GM18909 (cell line): Measurements from ENCODE around the gene FRYL.
"Not testable (repeated sequence)": the region's sequence is repeated elsewhere in the genome, so short reads cannot be mapped to it uniquely, and the experiment has no call there.

Experiments used
- ATAC-seq: cut with Tn5 transposase; IDR thresholded peaks from one replicate; pipeline ENCODE4 v1.9.1; 2021; ENCODE audit warnings: mild to moderate bottlenecking; ENCODE audit not compliant: unreplicated experiment, poor library complexity

FRYL gene

DNA sequence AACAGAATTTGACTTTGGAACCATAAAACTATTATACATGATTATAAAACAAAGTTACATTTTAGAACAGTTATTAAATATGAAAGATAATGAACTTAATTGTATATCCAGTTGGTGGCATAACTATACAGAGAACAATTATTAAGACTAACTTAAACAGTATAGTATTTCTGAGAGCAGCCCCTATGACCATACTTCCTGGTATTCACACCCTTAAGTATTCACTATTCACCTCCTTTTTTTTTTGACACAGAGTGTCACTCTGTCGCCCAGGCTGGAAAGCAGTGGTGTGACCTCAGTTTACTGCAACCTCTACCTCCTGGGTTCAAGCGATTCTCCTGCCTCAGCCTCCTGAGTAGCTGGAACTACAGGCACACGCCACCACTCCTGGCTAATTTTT is 74.5 kb downstream of the FRYL start:
- ATAC-seq, result no peak

DNA sequence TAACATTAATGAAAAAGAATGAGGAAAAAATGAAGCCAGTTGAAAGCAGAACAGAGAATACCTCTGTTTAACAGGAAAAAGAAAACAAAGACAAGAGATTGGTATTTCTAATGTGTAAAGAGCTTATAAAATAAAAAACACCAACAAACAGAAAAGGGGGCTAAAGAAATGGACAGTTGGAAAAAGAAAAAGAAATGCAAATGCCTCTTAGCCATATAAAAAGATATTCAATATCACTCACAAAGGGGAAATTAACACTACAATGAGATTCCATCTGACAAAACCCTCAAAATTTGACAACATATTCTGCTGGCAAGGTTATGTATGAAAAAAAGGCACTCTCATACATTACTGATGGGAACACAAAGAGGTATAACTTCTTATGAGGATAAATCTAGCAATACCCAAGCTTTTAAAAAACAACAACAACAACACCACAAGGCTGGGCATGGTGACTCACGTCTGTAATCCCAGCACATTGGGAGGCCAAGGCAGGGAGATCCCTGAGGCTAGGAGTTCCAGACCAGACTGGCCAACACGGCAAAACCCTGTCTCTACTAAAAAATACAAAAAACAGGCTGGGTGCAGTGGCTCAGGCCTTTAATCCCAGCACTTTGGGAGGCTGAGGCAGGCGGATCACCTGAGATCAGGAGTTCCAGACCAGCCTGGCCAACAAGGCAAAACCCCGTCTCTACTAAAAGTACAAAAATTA is 75.8 kb downstream of the FRYL start:
- ATAC-seq, result no peak

DNA sequence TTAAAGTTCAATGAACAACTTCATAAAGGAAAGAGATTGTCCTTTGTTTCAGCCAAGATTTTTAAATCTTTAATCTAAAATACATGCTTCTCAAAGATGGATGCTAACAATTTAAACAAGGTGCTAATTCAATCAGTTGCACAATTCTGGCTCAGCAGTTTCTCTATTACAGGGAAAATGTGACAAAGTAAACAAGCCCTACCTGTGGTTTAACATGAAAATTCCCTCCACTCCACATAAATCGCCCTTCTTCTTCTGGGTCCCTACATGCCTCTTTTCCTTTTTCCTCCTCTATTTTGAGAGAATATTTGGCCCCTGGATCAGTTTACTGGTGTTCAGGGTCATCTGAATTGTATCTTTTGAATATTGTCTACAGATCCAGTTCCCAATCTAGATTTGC is 80.6 kb downstream of the FRYL start:
- ATAC-seq, result peak; percentile 22

DNA sequence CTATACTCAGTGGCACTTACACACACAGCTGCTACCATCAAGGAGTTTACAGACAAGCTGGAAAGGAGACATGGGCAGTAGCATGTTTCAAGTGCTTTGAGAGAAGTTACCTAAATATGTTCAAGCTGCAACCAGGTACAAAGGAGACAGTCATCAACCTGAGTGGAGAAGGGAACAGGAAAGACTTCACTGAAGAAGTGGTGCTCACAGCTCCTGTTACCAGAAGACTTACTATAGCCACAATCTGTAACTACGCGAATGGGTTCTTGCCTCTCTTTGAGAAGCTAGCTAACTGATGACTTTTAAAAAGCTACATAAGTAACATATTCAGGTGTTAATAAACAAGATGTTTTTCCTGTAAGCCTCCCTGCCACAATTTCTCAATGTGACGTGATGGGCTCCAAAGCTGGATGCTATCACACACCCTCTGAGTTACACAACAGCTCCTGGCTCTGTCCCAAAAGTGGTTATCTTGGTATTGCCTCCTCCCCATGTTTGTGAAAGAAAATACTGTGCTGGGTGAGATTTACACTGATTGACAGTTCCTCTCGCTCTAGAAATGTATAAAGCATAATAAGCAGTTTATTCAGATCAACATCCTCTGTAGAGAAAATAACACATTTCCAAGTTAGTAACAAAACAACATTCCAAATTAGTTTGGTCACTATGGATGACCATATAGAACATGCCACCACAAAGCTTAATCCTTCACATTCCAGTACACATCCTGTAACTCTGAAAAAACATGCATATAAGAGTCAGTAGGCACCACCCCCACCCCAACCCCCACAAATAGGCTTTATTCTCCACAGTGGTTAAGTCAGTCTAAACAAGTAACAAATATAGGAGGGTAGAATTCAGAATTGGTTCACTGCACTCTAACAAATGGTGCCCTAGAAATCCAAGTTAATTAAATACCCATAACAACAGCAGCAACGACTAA is 81.8 kb downstream of the FRYL start:
- ATAC-seq, result no peak

DNA sequence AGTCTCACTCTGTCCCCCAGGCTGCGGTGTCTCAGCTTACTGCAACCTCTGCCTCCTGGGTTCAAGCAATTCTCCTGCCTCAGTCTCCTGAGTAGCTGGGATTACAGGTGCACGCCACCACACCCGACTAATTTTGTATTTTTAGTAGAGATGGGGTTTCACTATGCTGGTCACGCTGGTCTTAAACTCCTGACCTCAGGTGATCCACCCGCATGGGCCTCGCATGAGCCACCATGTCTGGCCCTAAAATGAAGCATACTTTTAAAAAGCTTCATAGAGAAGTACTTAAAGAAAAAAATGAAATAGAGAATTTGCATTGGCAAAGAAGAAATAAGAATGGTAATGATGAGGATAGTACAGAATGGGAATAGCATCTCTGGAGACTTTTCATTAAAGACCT is 82.6 kb downstream of the FRYL start:
- not testable (repeated sequence) for ATAC-seq

DNA sequence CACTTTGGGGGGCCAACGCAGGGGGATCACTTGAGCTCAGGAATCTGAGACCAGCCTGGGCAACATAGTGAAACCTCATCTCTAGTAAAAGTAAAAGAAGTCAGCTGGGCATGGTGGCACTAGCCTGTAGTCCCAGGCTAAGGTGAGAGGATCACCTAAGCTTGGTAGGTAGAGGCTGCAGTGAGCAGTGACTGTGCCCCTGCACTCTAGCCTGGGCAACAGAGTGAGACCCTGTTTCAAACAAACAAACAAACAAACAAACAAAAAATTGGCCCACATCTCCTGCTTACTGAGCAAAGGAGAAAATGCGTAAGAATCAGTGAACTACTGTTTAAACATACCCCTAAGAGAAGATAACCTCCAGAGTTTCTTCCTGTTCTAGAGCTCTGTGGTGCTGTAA is 85.3 kb downstream of the FRYL start:
- ATAC-seq, result no peak

DNA sequence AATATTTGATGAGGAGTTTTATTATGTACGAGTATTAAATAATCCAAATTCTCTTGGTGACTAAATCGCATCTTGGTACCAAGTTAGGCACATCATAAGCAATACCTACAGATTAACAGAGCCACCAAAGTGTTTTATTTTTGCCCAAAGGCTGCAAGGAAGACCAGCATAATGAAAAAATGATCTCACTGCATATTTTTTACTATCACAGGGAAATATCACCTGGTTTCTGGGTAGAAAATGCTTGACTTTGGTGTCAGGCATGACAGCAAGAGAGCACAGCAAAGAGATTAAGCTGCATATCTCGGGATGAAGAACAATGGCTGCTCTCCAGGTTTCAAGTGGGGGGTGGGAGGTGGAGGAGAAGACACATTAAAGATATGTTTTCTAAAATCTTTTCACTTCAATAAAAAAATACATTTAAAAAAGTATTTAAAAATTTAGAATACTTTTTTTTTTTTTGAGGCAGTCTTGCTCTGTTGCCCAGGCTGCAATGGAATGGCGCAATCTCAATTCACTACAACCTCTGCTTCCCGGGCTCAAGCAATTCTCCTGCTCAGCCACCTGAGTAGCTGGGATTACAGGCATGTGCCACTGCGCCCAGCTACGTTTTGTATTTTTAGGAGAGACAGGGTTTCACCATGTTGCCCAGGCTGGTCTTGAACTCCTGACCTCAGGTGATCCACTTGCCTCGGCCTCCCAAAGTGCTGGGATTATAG is 86.1 kb downstream of the FRYL start:
- no peak for ATAC-seq

DNA sequence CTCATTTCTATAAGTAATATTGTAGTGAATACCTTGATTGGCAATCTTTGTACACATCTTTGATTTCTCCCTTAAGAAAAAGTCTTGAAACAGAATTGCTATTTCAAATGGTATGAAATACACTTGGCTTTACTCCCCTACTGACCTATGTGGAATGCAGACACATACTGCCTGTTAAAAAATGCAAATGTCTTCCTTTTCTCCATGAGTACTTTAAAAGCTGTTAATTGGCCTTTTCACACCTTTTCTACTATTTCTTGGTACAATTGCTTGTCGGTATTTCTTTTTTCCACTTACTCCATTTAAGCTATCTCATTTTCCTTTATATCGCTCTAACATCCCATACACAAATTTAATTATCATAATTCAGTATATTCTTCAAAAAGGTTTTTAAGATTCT is 87.2 kb downstream of the FRYL start:
- no peak for ATAC-seq

DNA sequence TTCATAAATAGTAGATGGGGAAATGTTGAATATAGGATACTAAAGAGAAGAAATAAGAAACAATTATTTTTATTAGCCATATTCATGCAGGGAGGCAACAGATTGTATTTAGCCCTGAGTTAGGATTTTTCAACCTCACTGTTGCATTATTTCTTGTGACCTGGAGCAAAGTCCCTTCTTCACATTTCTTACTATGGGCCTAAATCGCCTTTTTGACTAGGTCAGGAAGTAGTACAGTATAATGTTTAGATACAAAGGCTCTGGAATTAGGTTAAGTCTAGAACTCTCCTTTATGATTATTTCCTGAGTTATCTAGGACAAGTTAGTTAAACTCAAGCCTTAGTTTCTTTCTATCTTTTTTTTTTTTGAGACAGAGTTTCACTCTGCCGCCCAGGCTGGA is 88.0 kb downstream of the FRYL start:
- ATAC-seq, result no peak

DNA sequence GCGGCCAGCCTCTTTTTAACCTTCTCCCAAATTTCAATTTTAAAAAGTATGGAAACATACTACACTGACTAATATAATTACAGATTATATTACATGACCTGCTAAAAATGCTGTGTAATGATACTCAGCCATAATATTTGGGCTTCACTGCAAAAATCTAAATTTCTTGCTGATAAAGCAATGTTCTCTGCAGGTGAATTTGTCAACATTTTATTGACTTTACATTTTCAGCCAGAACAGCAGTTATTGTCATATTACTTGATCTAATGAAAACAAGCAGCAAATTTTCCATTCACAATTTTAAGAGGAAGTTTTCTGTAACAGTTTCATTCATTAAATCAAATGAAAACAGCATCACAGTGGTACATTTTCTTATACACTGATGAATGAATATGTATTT is 91.1 kb downstream of the FRYL start:
- no peak for ATAC-seq

DNA sequence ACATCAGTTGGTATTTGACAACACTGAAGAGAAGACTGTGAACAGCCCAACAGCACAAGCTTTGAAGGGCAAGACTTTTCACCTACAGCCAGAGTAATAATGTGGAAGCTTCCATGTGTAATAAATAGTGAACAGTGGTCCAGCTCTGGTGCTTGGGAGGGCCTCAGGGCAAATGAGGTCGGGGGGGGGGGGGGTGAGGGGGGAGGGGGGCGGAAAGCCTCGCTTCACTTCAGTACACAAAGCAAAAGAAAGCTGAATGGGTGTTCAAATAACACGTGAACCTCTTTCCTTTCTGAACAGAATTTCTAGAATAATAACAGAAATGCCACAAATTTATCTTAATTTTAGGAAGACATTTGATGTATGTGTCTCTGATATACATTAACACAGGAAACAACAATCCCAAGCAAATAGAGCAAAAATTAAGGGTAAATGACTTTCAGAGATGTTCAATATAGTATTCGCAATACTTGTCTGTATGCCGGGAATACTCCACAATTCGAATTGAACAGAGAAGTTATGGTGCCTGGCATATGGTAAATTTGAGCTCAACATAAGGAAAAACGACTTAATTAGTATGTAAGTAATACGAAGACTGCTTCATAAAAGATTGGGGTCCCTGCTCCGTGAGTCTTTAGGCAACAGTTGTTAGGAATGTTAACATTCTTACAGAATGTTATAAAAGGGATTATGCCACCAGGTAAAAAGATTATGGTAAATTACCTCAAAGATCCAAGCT is 92.6 kb downstream of the FRYL start:
- no peak for ATAC-seq

DNA sequence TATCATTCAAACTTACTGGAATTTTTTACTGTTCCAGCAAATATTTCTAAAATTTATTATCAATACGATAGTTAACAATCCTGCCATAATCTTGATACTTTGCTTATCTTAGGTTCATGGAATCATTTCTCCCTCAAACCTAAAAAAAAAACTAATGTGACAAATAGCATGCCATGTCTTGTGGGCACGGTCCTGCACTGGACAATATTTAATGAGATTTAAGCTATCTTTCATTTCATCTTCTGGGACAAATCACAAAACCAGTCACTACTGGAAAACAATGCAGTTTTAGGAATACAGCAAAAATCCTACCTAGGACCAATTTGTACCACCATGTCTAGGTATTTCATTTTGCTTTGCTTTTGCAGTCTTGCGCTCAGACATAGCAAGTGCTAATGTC is 93.7 kb downstream of the FRYL start:
- ATAC-seq, result no peak

DNA sequence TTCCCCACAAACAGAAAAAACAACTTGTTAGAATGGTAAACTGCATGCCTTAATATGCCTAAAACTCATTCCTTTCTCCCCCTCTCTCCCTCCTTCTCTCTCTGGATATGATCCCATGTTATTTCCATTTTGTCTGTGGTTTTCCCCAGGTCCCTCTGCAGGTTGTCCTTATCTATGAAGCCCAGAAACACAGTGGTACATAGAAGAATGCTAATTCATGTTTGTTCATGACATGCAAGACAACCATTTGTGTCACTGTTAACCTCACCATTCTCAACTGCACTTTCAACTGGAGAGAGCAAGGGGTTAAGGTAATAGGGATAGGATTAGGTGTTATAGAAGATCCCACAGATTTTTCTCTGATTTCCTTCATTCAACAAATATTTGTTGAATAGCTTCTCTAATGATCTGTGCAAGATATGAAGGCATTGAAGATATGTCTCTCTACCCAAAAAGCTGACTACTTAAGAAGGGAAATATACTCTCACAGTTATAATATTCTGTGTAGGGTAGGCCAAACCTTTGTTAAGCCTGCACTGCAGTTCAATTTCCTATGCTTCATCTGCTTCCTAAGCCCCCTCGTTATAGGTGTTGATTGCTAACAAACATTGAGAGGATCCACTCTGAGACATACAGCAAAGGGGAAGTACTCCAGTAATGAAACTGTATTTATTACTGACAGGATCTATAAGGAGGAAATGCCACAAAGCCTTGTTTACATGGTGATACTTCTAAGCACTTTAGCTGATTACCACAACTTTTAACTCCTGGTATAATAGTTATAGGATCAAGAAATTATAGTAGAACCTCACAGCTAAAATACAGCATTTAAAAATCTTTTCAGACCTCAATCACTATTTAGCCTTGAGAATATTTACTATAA is 96.1 kb downstream of the FRYL start:
- peak; percentile 90 for ATAC-seq

DNA sequence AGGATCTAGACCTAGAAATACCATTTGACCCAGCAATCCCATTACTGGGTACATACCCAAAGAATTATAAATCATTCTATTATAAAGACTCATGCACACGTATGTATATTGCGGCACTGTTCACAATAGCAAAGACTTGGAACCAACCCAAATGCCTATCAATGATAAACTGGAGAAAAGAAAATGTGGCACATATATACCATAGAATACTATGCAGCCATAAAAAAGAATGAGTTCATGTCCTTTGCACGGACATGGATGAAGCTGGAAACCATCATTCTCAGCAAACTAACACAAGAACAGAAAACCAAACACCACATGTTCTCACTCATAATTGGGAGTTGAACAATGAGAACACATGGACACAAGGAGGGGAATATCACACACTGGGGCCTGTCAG is 97.2 kb downstream of the FRYL start:
- ATAC-seq, result not testable (repeated sequence)

DNA sequence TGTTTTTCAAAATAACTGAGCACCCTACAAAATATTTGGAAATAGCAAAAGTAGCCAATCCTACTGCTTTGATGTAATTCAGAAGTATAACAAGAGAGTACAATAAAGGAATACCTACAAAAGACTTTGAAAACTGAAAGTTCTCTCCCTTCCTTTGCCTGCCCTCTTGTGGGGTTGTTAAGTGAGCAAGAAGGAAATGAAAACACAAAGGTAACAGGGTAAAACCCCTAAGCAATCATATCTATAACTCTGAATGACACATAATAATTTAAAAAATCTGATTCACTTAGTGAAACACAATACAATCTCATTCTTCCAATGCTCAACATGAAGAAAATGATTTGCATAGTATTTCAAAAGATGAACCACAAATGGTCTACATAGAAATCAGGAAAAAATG is 98.2 kb downstream of the FRYL start:
- ATAC-seq, result peak; percentile 65

DNA sequence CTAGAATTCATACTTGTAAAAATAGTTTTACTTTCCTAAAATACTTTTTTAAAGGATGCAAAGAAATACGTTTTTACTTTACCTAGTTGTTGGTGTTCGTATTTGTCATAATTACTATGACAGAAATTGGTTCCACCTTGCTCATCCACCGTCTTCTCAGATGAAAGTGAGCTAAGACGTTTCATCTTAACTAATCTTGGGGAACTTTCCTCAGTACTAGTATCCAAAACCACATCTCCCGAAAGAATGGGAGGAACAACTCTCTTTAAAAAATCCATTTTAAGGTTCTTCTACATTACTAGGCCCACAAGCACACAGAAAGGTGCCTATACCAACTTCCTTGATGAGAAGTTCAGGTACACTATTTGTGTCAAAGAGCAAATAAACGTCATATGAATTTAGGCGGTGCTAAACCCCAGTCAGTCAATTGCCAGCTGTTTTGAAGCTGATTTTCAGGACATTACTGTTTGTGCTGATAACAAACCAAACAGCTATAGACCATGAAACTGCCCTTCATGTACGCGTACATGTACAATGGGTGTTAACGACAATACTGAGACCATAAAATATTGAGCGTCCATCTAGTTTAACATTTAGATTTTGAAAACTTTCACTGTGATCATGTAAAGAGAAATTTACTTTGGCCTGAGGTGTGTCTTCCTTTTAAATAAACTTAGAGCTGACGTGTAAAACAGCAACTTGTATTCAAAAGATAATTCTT is 99.1 kb downstream of the FRYL start:
- ATAC-seq, result no peak

DNA sequence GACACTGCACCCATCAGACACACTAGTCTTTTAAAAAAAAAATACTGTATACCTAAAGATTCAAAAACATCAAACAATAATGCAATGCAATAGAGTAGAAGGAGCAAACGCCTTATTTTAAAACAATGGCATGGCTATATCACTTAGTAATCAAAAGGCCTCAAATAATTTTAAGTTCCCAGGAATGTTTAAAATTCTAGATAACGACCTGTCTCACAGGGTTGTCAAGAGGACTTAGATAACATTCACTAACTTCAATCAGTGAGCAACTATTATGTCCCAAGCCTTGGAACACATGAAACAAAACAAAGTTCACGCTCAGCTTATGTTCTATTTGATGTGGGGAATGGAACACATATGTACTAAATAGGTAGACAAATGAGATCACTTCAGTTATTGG is 106.5 kb downstream of the FRYL start:
- ATAC-seq, result no peak

DNA sequence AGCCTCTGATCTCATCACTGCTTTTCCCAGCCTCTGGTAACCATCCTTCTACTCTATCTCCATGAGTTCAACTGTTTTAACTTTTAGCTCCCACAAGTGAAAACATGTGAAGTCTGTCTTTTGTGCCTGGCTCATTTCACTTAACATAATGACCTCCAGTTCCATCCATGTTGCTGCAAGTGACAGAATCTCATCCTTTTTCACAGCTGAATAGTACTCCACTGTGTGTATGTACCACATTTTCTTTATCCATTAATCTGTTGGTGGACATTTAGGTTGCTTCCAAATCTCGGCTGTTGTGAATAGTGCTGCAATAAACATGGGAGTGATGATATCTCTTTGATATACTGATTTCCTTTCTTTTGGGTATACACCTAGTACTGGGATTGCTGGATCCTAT is 109.5 kb downstream of the FRYL start:
- ATAC-seq, result no peak

DNA sequence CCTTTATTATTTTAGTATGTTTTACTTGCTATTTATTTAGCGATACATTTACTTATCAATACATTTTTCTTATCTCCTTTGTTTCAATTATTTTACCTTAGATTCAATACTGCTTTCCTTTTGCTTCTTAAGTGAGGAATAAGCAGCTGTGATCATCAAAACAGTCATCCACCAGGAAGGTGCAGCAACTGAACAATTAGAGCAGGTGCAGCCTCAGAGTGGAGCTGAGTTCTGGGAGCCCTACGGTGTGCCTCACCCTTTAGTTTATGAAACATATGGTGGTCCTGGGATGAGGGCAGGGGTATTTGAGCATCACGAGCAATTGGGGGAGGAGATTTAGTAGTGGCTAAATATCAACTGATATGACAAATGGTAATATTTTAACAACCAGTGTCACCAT is 111.0 kb downstream of the FRYL start:
- no peak for ATAC-seq
